ENCODE measurements around the gene FAM171A1.
"Not testable (repeated sequence)": the region's sequence is repeated elsewhere in the genome, so short reads cannot be mapped to it uniquely, and the experiment has no call there.

The FAM171A1 gene

GRCh38 chr10:15209827-15210509, 161.1 kb downstream of the FAM171A1 start:
- DNase-seq (ENCODE audit: low read depth, low spot score), result peak; percentile 58

- no peak for DNase-seq (ENCODE audit: low read depth, low spot score)
These were observed 162.9 kb downstream of the FAM171A1 start for GRCh38 chr10:15208221-15208620.

GRCh38 chr10:15207410-15207809, 163.7 kb downstream of the FAM171A1 start:
- DNase-seq (ENCODE audit: low read depth, low spot score), result not testable (repeated sequence)

GRCh38 chr10:15202639-15203038, 168.4 kb downstream of the FAM171A1 start:
- no peak for DNase-seq (ENCODE audit: low read depth, low spot score)

DNA sequence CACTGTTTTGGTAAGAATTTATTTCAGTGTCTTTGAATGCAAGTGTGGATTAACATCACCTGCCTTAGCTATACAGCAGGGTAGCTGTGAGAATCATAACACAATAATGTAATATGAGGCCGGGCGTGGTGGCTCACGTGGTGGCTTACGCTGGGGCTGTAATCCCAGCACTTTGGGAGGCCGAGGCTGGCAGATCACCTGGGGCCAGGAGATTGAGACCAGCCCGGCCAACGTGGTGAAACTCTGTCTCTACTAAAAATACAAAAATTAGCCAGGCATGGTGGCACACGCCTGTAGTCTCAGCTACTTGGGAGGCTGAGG, 168.8 kb downstream of the FAM171A1 start:
- DNase-seq (ENCODE audit: low read depth, low spot score), result not testable (repeated sequence)

DNA sequence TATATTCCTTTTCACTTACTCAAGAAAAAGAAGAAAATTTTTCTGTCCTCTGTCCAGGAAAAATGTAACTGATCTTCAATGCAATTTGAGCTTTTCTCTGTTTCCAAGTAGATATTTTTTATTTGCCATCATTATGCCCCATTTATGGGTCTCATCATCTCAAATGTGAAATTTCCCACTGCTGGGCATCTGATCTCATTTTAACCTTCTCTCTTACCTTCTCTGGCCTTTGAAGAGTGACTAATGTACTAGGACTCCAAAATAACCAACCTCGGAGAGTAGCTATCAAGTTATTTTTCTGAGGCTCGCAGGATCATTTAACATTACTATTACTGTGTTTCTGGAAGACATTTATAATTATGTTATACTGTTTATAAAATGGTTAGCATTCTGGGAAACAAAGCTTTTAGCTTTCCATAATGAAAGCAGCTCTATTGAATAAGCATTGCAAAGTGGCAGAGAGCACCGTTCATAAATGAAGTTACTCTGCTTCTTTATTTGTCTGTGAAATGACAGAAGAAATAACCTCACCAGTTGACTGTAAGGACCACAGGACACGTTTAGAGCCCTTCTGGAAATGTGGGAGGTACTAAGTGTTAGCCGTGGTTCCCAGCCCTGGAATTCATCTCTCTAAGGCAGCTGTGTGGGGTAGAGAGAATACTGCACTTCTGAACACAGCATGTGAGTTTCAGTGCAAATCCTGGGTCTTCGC, 169.3 kb downstream of the FAM171A1 start:
- DNase-seq (ENCODE audit: low read depth, low spot score), result no peak

DNA sequence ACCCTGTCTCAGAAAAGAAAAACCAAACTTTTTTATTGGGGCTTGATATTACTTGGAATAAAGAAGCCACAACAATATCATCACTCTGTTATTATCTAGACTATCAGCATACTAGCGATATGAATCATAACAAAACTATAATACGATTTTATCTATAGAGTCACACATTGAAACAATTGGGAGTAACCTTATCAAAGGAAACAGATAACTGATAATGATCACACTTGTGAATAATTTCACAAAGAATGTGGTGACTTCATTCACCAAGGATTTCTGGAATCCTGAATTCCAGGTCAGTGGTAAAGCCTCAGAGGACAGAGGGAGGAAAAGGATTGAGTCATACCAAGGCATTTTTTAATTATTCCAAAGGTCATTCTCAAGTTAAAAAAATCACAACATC, 170.5 kb downstream of the FAM171A1 start:
- peak; percentile 18 for DNase-seq (ENCODE audit: low read depth, low spot score)

DNA sequence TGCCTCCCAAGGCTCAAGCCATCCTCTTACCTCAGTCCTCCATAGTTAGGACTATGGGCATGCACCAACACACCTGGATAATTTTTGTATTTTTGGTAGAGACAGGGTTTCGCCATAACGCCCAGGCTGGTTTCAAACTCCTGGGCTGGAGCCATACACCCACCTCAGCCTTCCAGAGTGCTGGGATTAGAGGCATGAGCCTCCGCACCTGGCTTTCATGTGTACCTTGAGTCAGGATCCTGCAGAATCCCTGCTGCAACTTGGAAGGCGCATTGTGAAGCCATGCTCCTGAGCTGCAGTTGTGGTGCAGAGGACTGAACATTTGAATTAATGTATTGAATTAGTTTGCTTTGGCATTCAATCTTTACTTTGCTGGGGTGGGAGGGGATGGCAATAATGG, 173.2 kb downstream of the FAM171A1 start:
- no peak for DNase-seq (ENCODE audit: low read depth, low spot score)

- no peak for DNase-seq (ENCODE audit: low read depth, low spot score)
These were observed 173.8 kb downstream of the FAM171A1 start for GRCh38 chr10:15197276-15197675.

DNA sequence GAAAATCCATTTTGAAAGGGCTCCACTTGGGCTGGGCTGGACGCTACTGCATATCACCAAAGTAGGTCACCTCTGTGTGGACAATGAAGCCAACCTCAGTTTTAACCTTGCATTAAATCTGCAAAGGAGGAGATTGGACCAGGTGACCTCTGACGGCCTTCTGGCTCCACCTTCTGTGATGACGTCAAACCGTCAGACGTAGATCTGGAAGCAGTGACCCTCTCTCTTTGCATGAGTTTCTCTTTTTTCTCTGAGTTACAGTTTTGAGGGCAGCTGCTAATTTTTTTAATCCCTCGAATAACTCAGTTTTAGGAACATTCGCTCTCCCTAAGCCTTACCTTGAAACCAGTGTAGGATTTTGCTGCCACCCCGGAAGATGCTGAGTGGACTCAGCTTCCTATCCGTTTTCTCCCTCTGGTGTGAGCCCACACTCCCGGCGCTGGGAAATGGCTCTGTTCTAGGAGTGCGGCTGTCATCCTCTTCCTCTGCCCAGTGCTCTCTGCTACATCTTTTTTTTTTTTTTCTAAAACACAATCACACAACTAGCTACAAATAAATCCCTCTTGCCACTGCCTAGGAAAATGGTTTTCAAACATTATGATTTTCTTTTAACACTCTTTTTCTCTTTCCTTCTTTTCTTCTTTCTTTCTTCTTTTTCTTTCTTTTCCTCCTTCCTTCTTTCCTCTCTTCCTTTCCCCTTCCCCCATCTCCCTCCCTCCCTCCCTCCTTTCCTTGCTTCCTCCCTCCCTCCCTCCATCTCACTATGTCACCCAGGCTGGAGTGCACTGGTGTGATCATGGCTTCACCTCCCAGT, 174.9 kb downstream of the FAM171A1 start:
- no peak for DNase-seq (ENCODE audit: low read depth, low spot score)

GRCh38 chr10:15189133-15189885, 181.8 kb downstream of the FAM171A1 start:
- no peak for DNase-seq (ENCODE audit: low read depth, low spot score)

- DNase-seq (ENCODE audit: low read depth, low spot score), result no peak
These were observed 182.5 kb downstream of the FAM171A1 start for GRCh38 chr10:15188603-15189002.

GRCh38 chr10:15183689-15184481, 187.2 kb downstream of the FAM171A1 start:
- DNase-seq (ENCODE audit: low read depth, low spot score), result no peak

- DNase-seq (ENCODE audit: low read depth, low spot score), result no peak
These were observed 188.4 kb downstream of the FAM171A1 start for GRCh38 chr10:15182540-15183207.

DNA sequence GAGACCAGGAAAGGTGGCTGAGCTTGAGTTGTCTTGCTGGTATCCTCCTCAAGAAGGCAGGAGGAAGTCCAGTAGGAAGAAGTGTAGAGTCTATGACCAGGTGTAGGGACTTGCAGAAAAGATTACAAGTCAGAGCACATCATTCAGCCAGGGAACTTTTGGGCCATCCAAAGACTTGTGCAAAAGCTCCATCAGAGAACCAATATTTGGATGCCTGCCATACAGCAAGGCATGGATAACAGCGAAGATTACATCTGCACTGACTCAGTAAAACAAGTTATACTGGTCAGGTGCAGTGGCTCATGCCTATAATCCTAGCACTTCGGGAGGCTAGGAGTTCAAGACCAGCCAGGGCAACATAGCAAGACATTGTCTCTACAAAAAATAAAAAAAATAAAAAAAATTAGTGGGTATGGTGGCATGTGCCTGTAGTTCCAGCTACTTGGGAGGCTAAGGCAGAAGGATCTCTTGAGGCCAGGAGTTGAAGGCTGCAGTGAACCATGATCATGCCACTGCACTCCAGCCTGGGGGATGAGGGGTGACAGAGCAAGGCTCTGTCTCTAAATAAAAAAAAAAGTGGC, 189.4 kb downstream of the FAM171A1 start:
- no peak for DNase-seq (ENCODE audit: low read depth, low spot score)

DNA sequence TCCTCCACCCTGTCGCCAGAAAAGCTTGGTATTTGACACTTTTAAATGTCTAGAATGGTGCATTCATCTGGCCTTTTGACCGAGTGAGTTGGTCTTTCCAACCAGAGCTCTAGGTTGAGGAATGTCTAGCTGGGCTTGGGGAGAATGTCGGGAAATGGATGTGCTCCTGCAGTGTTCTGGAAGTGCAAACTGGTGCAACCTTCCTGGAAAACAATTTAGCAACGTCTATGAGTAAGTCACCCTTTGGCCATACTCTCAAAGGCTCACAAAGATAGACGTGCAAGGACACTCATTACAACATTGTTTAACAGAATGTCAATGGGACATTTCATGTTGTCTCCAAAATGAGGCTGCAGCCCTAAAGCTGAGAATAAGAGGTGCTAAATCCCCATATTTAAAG, 190.4 kb downstream of the FAM171A1 start:
- DNase-seq (ENCODE audit: low read depth, low spot score), result no peak

GRCh38 chr10:15176269-15176668, 194.8 kb downstream of the FAM171A1 start:
- no peak for DNase-seq (ENCODE audit: low read depth, low spot score)

DNA sequence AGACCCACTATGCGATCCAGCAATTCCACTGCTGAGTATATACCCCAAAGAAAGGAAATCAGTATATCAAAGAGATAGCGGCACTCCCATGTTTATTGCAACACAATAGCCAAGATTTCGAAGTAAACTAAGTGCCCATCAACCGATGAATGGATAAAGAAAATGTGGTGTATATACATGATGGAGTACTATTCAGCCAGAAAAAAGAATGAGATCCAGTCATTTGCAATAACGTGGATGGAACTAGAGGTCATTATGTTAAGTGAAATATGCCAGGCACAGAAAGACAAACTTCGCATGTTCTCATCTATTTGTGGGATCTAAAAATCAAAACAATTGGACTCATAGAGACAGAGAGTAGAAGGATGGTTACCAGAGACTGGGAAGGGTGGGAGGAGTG, 195.5 kb downstream of the FAM171A1 start:
- DNase-seq (ENCODE audit: low read depth, low spot score), result no peak

- DNase-seq (ENCODE audit: low read depth, low spot score), result no peak
These were observed 198.7 kb downstream of the FAM171A1 start for GRCh38 chr10:15172306-15172840.

All from ELF-1 (cell line).